ENCODE measurements around the gene KRT80. TPM values are rescaled to one million over a fixed set of nuclear protein-coding genes. Genes with fewer than 3 reads are reported as not detected.

Gene KRT80
- total RNA-seq, 1 experiment from 2014 or later = 8.8 TPM

DNA sequence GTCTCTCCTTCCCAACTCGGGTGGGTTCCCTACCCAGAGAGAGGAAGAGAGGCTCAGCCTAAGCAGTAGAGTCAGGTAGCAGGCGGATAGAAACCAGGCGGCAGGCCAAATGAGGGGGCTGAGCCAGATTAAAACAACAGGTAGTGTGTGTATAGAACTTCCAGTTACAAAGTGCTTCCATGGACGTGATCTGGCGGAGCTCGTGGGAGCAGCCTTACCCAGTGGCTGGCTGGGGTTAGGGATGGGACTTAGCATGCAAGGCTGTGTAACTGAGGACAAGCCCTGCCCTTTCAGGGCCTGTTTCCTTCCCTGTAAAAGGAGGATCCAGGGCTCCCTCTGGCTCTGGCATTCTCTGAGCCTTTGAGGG, 8.3 kb downstream of the KRT80 start:
- ChIA-PET RAD21 (ENCODE audit: low non-redundant PET in 1 of 2, low total read pairs in 2 of 2, uncharacterized antibody in 2 of 2, unreplicated experiment in 2 of 2) (no interaction called here), POLR2A (no interaction called here), CTCF (no interaction called here)
- H3K4me2 ChIP-seq (ENCODE audit: low read length) = no peak overlapping the region
- no peak overlapping the region for H3K4me3 ChIP-seq (replicated peaks in 1 of 2; ENCODE audit: low read depth in 1 of 2, low read length in 2 of 2)
- no peak overlapping the region for H3K27ac ChIP-seq (ENCODE audit: low read depth, low read length)
- no peaks in the 10 kb centered on the region for H3K9me2 ChIP-seq (ENCODE audit: insufficient read depth)
- H4K20me1 ChIP-seq (ENCODE audit: insufficient read depth) = no peaks in the 10 kb centered on the region
- no peak for DNase-seq (ENCODE audit: low read depth, low spot score)
- no peak overlapping the region for H3K9ac ChIP-seq (ENCODE audit: low read length)
- H3K4me1 ChIP-seq (ENCODE audit: control insufficient read depth in 1 of 2, insufficient read depth in 2 of 2, low read length in 2 of 2) = peaks cover 36 to 82% of the 10 kb centered on the region in 2 experiments
- intact Hi-C loops (cut with micrococcal nuclease) = no loop called here
- no peak overlapping the region for H2AFZ ChIP-seq (ENCODE audit: low read depth, low read length, poor library complexity, severe bottlenecking)
- no peaks in the 10 kb centered on the region for H3K27me3 ChIP-seq (ENCODE audit: insufficient read depth, low read length)
- TF ChIP-seq TCF7L2 (IDR thresholded peaks at IDR 0.05; ENCODE audit: borderline replicate concordance, extremely low read depth, insufficient read depth, insufficient read length) (no peak), ZNF274 (IDR thresholded peaks at IDR 0.05; ENCODE audit: low read depth, low read length) (no peak), RAD21 (IDR thresholded peaks at IDR 0.05; ENCODE audit: low read depth) (no peak)
- H3K36me3 ChIP-seq (ENCODE audit: control insufficient read depth in 1 of 2, insufficient read depth in 2 of 2, low read length in 2 of 2) = no peaks in the 10 kb centered on the region
- no peak for ATAC-seq
- no peaks in the 10 kb centered on the region for H3K9me3 ChIP-seq (ENCODE audit: control insufficient read depth in 1 of 2, insufficient read depth in 1 of 2, low read depth in 1 of 2, low read length in 2 of 2)
- BruUV-seq (replicated peaks) = no TSS peak
- H3K79me2 ChIP-seq (ENCODE audit: insufficient read depth, low read length) = no peaks in the 10 kb centered on the region

DNA sequence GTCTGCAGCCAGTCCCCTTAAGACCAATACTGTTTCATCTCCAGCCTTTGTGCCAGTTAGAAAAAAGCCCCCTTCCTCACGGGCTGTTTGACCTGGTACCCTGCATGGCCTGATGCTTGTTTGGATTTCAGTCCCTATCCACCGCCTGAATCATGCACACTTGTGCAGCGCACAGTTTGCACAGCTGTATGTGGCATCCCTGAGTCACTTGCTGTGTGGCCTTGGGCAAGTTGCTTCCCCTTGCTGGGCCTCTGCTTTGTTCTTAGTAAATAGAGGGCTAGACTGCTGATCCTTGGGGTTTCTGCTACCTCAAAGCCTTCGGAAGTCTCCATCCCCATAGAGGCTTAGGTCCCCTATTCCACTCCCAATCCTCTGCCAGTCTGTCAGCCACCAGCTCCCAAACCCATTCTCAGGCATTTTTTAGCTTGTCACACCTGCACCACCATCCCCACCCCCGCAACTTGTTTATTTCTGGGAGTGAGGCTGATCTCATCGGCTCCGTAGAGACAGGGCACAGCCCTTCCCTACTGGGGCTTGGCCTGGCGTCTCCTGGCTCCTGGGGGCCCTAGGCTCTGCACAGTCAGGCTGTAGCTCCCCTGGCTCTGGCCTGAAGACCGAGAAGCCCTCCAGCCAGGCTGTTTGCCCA, 8.8 kb downstream of the KRT80 start:
- ChIA-PET RAD21 (ENCODE audit: low non-redundant PET in 1 of 2, low total read pairs in 2 of 2, uncharacterized antibody in 2 of 2, unreplicated experiment in 2 of 2) (no interaction called here), POLR2A (no interaction called here), CTCF (interaction anchor here (0.6 to 2.3 kb wide), 2 partner anchors 11 to 701 kb away, joined by 4 to 8 read pairs; no protein-coding TSS in a partner anchor)
- Histone ChIP-seq H2AFZ (ENCODE audit: low read depth, low read length, poor library complexity, severe bottlenecking) (no peak overlapping the region), H4K20me1 (ENCODE audit: insufficient read depth) (no peaks in the 10 kb centered on the region), H3K27ac (ENCODE audit: low read depth, low read length) (no peak overlapping the region), H3K4me2 (ENCODE audit: low read length) (no peak overlapping the region), H3K9me2 (ENCODE audit: insufficient read depth) (no peaks in the 10 kb centered on the region), H3K4me3 (replicated peaks in 1 of 2; ENCODE audit: low read depth in 1 of 2, low read length in 2 of 2) (no peak overlapping the region), H3K27me3 (ENCODE audit: insufficient read depth, low read length) (no peaks in the 10 kb centered on the region), H3K9me3 (ENCODE audit: control insufficient read depth in 1 of 2, insufficient read depth in 1 of 2, low read depth in 1 of 2, low read length in 2 of 2) (no peaks in the 10 kb centered on the region), H3K36me3 (ENCODE audit: control insufficient read depth in 1 of 2, insufficient read depth in 2 of 2, low read length in 2 of 2) (no peaks in the 10 kb centered on the region), H3K4me1 (ENCODE audit: control insufficient read depth in 1 of 2, insufficient read depth in 2 of 2, low read length in 2 of 2) (peaks cover 36 to 77% of the 10 kb centered on the region in 2 experiments), H3K79me2 (ENCODE audit: insufficient read depth, low read length) (no peaks in the 10 kb centered on the region), H3K9ac (ENCODE audit: low read length) (no peak overlapping the region)
- ATAC-seq (no peak), DNase-seq (ENCODE audit: low read depth, low spot score) (no peak)
- no TSS peak for BruUV-seq (replicated peaks)
- intact Hi-C loops (cut with micrococcal nuclease) = no loop called here
- TF ChIP-seq EZH2 (IDR thresholded peaks at IDR 0.05) (no peak), POLR2A (IDR thresholded peaks at IDR 0.05; ENCODE audit: borderline replicate concordance, extremely low read depth, insufficient read depth, insufficient read length) (no peak), RAD21 (IDR thresholded peaks at IDR 0.05; ENCODE audit: low read depth) (no peak), SRF (IDR thresholded peaks at IDR 0.05; ENCODE audit: low read depth) (no peak), SIN3A (IDR thresholded peaks at IDR 0.05; ENCODE audit: low read depth) (no peak), FOSL1 (IDR thresholded peaks at IDR 0.05; ENCODE audit: low read depth) (no peak), CBX3 (IDR thresholded peaks at IDR 0.05; ENCODE audit: low read depth) (no peak), CEBPB (IDR thresholded peaks at IDR 0.05; ENCODE audit: low read depth) (no peak), ELF1 (IDR thresholded peaks at IDR 0.05; ENCODE audit: borderline replicate concordance, low read depth) (no peak), ZFX (IDR thresholded peaks at IDR 0.05) (no peak), POLR2AphosphoS5 (IDR thresholded peaks at IDR 0.05; ENCODE audit: low read depth, low read length) (no peak), YY1 (IDR thresholded peaks at IDR 0.05; ENCODE audit: extremely low read depth, insufficient replicate concordance, low read depth, low read length) (no peak), TCF7L2 (IDR thresholded peaks at IDR 0.05; ENCODE audit: borderline replicate concordance, extremely low read depth, insufficient read depth, insufficient read length) (no peak), ZNF274 (IDR thresholded peaks at IDR 0.05; ENCODE audit: low read depth, low read length) (no peak)
- TF ChIP-seq, protein P1, sequence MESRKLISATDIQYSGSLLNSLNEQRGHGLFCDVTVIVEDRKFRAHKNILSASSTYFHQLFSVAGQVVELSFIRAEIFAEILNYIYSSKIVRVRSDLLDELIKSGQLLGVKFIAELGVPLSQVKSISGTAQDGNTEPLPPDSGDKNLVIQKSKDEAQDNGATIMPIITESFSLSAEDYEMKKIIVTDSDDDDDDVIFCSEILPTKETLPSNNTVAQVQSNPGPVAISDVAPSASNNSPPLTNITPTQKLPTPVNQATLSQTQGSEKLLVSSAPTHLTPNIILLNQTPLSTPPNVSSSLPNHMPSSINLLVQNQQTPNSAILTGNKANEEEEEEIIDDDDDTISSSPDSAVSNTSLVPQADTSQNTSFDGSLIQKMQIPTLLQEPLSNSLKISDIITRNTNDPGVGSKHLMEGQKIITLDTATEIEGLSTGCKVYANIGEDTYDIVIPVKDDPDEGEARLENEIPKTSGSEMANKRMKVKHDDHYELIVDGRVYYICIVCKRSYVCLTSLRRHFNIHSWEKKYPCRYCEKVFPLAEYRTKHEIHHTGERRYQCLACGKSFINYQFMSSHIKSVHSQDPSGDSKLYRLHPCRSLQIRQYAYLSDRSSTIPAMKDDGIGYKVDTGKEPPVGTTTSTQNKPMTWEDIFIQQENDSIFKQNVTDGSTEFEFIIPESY (IDR thresholded peaks at IDR 0.05; ENCODE audit: extremely low read depth, insufficient replicate concordance, low read length) = no peak
- TF ChIP-seq, protein P2, sequence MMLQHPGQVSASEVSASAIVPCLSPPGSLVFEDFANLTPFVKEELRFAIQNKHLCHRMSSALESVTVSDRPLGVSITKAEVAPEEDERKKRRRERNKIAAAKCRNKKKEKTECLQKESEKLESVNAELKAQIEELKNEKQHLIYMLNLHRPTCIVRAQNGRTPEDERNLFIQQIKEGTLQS (IDR thresholded peaks at IDR 0.05) = no peak
- TF ChIP-seq, protein P3, sequence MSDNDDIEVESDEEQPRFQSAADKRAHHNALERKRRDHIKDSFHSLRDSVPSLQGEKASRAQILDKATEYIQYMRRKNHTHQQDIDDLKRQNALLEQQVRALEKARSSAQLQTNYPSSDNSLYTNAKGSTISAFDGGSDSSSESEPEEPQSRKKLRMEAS (IDR thresholded peaks at IDR 0.05) = no peak
